HG03196 (cell line): ENCODE measurements around the gene CERS6.

ENCODE experiments used
- ATAC-seq: cut with Tn5 transposase; IDR thresholded peaks from one replicate; pipeline ENCODE4 v1.9.1; 2021; ENCODE audit not compliant: unreplicated experiment

The CERS6 gene

DNA sequence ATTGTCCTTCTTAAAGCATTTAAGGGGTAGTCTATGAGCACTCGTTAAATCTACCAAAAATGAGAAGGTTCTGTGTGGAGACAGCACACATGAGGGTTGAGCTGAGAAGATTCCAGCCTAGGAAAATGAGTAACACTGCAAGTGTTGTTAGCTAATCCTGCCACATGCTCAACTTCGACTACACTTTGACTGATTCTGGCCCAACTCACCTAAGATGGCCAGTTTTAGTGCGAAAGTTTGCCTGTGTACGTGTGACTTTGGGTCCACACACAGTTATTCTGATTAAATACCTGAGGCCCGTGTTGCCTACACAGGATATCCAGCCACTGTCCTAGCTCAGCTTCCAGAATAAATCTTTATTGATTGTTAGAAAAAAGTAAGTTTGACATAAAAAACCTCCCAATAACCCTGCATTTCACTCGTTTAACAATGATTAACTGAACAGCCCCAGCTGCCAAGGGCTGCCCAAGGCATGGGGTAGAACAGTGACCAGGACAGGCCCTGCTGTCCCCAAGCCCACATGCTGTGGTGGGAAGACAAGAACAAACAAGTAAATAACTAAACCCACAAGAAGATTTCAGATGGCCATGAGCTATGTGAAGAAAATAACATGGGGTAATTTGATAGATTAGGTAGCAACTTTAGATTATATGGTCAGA, 14.7 kb upstream of the CERS6 start:
- ATAC-seq, result no peak

DNA sequence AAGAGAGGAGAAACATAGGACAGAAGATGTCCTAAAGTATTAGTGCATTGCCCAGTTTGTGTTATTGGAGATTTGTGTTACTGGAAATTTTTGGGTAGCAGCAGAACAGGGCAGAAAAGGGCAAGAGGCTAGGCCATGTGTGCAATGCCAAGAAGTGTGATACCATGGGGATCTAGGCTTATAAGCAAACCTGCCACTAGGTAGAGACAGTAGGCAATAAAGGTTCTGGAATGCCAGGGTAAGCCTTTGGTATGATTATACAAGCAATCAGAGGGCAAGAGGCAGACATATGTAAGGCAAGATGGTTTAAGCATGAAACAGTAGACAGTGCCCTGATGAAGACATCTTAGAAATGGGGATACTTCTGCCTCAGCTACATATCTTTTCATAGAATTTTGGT, 12.3 kb upstream of the CERS6 start:
- ATAC-seq, result no peak

DNA sequence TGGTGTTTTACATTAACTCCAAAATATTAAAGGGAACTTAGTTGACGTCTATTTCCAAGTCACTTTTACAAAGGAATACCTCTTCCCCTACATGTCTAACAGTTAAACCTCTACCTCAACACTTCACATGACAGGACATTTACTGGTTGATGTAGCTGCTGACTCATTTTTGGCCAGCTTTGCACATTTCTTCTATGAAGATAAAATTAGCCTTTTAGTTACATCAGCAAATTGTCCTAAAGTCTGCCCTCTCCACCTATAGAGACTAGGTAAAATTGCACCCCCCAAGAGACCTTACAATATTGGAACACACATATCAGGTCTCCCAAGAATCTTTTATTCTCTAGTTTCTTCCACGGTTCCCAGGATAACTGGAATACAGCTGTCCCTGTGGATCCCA, 10.1 kb upstream of the CERS6 start:
- ATAC-seq, result no peak

DNA sequence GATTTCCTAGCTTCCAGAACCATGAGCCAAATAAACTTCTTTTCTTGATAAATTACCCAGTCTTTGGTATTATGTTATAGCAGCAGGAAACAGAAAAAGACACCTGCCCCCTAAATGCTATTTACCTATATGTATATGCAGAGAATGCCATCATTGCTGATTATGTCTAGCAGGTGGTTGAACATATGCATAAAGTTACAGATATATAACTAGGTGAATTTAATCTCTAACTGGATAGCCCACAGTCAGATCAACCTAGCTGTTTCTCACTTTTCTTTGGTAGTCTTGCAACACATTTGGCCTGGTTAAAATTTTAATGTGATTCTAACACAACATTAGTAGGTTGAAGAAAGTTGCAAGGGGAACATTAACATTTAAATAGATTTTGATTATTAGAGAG, 7.1 kb upstream of the CERS6 start:
- ATAC-seq, result no peak

DNA sequence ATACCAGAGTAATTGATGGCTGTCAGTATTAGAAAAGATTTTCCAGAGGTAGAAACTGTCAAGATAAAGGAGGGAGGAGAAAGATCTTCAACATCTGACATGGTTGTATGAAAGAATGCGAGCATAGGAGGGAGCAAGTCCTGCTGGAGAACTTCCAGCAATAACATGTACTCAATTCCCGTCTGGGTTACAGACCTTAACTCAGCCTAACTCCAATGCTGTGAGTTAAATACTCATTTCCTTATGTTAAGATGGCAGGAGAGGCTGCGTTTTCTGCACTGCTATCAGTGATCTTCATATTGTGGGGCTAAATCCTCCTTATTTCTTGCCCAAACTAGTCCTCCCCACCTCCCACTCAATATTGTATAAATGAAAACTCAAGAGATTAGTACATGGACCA, 6.7 kb upstream of the CERS6 start:
- no peak for ATAC-seq

DNA sequence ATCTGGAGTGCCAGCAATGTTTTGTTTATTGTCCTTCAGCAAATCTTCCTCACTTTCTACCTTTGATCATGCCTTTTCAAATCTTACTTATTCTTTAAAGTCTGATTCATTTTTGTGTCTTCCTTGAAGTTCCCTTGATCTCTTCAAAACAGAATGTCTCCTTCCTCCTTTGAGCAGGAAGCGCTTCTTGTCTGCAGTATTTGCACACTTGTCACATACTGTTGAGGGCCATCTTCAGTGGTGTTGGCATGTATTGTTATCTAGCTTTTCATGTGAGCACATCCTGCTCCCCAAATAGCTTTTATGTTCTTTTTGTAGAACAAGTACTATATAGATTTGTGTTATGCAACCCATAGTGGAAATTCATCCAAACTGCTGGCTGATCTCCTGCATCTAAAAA, 5.9 kb upstream of the CERS6 start:
- no peak for ATAC-seq

DNA sequence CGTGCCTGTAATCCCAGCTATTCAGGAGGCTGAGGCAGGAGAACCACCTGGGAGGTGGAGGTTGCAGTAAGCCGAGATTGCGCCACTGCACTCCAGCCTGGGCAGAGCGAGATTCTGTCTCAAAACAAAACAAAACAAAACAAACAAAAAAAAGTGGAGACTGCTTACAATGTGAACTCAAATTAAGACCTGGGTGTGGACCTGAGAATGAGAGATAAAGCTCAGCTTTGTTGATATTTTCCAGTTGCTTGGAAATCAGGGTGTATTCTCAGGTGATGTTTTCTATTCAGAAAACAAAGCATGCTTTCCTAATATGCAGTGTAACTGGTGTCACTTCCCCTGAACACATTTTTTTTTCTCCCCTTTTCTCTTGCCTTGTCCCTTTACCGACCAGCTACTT, 5.3 kb upstream of the CERS6 start:
- no peak for ATAC-seq

DNA sequence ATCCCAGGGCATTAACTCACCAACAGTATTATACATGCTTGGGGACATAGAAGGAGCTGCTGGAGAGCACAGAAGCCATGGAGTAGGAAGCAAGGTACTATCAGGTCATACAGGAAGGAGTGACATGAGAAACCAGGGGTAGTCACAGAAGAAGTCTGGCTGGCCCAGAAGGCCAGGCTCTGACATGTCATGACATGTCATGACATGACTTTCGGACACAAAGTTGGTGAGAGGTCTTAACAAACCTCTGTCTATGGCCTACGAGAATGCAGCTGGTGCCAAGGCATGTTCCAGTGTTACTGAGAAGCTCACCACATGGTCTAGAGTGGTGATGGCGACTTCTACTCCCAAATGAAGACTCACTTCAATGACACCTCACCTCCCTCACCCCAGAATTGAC, 3.3 kb upstream of the CERS6 start:
- ATAC-seq, result no peak

DNA sequence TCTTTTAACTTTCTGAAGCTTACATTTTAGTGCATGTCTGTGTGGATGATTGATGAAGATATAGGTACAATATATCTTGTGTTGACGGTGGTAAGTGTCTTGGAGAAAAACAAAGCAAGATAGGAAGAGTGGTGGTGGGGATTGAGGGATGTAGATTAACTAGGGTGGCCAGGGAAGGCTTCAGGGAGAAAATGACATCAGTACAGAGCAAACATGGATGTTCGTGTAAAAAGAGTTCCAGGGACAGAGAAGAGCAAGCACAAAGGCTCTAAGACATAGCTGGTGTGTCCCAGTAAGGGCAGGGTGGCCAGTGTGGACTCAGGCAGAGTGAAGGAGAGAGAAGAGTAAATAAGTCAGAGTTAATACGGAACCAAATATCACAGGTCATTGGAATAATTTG, 2.7 kb upstream of the CERS6 start:
- ATAC-seq, result no peak

DNA sequence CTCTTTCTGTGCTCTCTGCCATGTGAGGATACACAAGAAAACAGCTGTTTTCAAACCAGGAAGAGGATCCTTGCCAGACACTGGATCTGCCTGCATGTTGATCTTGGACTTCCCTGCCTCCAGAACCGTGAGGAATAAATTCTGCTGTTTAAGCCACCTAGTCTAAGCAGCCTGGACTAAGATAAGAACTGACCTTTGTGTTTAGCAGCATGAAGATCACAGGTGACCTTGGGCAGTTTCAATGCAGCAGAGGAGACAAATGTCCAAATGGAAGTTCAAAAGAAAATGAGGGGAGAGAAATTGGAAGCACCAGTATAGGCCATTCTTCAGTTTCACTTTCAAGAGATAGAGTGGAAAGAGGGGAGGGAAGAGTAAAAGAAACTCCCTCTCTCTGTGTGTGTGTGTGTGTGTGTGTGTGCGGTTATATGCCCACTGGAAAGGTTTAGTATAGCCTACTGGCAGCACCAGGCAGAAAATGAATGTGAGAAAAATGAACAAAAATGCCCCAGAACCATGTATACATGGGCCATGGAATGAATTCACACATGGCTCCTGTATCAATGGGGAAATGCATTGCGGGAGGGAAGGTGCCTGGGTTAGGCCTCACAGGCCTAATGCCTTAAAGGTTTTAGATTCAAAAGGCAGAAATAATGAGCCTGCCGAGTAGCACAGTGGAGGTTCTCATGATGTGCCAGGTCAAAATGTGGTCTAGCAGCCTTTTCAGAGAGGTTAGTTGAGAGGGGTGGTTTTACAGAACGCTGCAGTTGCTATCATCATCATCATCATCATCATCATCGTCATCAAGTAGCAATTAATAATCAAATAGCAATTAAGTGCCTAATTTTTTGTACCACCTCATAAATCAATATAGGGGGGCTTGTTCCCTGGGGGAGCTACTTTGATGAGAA, 1.1 kb upstream of the CERS6 start:
- no peak for ATAC-seq

DNA sequence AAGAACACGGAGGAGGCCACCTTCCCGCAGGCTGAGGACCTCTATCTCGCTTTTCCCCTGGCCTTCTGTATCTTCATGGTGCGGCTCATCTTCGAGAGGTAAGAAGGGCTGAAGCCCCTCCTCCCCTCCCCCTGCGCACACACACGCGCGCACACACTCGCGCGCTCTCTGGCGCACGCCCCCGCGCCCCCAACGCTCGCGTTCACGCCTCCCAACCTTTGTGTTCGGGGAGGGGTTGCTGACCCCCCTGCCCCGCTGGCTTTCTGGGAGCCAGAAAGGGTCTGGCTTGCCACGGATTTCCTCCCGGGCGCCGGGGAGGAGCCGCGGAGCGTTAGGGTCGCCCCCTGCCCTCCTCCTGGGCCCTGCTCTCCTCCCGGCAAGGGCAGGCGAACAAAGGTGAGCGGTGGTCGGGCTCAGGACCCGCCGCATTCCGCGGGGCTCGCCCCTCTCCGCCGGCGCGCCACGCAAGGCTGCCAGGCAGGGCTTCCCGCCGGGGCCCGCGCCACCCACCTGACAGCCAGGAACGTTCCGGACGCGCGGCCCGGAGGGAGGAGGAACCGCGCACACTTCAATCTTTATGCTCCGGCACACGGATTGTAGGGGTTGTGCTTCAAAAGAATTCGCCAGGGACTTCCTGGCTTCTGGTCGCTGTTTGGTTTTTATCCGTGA, 583 bp downstream of the CERS6 start:
- peak; percentile 22 for ATAC-seq

DNA sequence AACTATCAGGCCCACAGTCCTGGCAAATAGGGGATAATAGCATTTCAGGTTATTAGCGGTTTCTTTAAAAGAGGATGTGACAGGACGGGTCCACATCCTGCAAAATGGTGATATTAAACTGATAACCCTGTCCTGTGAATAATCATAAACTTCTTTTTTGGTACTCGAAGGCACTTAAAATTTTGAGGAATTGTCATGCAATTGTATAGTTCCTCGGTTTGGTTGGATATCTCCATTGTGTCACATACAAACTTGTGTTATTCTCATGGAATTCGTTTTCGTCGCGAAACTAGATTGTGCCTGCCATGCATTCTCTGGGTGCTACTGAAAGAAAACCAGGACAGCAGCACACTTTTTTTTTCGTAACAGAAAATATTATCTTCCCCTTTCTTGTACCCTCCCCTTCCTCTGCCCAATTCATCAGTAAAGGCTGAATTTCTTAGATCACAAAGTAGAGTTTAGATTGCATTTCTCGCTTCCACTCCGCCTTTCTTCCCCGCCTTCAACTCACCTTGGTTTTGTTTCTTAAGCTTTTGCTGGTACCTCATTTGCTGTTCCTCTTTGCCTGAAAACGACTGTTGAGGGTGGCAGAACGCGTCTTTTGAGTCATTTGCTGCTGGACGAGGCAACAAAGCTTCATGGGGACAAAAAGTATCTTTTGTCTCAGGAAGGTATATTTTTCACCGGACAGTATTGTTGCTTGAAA, 1.3 kb downstream of the CERS6 start:
- no peak for ATAC-seq

DNA sequence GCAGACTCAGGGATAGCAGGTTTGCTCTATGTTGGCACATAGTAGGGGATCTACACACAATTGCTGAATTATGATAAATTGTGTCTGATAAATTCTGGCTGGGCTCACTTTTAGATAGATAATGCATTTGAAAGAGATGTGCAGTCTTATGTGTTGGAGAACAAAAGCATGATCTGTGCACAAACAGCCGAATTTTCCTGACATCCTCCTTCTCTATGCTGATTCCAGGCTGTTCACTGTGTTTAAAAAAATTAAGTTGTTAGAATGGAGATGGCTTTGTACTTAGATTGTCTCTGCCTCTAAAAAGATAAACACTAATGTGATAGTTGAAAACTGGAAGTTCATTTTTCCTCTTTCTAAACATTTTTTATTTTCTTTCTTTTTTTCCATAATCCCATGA, 2.1 kb downstream of the CERS6 start:
- no peak for ATAC-seq

DNA sequence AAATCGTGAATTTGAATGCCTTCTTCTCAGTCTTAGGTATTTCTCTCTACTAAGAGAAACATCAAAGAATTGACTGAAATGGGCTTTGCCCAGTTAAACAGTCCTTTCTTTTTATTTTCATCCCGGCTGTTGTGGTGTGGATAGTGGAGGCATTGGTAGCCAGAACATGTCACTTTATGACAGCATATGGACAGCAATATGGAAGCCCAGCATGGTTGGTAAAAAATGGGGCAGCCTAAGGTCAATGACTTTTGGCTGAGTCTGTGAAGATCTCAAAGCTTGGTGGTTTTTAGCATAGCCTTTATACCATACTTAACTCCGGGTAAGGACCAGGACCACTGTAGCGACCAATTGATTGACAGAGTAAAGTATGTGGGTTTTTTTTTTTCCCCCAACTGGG, 3.2 kb downstream of the CERS6 start:
- ATAC-seq, result no peak

DNA sequence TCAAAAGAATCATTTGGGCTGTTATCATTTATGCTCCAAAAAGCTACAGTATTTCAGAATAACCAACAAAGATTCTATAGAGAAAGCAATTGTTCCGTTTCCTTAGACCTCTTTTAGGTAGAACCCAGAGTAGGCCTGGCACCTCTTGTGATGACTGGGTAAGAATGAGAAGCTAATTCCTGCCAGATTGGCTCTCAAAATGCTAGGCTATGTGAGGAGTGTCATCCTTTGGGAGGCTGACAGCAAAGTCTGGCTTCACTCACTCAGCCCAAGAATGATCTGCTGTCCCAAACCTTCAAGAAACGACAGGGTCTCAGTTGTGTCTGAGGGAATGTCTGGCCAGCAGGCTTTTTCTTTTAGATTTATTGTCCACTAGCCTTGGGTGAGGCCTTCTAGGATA, 4.5 kb downstream of the CERS6 start:
- no peak for ATAC-seq

DNA sequence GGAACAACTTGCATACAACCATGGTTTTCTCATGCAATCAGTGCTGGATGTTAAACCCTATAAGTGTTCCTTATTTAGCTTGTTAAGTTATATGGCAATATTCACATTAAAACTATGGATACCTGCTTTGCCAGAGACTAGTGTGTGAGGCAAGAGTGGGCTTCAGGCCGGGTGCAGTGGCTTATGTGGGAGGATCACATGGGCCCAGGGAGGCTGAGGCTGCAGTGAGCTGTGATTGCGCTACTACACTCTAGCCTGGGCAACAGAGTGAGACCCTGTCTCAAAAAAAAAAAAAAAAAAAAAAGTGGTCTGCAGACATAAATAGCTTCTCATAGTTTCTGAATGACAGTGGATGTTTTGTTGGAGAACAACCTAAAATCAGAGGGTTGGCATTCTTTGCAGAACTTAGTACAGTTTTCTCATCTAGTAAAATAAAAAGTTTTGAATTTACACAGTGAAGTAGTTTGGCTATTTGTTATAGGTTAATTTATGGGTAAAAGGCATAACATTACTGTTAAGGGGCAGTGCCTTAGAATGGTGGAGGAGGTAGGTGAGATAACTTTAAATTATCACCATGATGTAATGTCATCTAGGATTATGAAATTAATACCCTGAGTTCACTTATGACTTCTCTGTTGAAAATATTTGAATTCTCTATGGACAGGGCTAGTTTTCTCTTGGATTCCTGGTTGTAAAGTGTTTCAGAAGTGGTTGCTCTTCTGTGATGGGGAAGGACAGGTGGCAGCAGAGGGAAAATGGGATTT, 5.3 kb downstream of the CERS6 start:
- no peak for ATAC-seq

DNA sequence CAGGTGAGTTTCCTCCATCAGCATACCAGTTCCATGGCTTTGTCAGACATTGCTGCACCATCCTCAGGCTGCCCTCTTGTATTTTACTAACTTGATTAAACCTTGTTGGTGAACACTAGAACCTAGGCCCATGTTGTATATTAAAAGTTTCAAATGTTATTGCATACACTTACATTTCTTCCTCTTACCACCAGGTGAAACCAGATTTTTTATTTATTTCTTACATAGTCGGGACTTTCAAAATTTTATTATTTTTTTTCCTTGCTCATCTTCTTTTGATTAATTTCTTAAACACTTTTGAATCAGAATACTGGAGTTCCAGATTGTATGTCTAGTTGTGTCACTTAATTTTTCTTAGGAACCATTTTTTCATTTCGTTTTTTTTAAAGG, 5.9 kb downstream of the CERS6 start:
- no peak for ATAC-seq

DNA sequence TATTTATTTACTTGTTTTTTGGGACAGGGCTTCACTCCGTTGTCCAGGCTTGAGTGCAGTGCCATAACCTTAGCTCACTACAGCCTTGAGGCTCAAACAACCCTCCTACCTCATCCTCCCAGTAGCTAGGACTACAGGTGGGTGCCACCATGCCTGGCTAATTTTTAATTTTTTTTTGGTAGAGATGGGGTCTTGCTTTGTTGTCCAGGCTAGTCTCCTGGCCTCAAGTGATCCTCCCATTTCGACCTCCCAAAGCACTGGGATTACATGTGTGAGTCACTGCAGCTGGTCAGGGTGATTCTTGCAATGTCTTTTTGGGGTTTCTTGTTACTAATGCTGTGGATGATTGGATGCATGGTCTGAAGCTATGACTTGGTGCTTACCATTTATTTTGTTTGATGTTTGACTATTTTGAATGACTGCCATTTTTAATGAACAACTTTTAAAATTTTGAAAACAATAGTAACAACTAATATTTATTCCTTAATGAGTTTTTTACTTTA, 6.5 kb downstream of the CERS6 start:
- no peak for ATAC-seq

DNA sequence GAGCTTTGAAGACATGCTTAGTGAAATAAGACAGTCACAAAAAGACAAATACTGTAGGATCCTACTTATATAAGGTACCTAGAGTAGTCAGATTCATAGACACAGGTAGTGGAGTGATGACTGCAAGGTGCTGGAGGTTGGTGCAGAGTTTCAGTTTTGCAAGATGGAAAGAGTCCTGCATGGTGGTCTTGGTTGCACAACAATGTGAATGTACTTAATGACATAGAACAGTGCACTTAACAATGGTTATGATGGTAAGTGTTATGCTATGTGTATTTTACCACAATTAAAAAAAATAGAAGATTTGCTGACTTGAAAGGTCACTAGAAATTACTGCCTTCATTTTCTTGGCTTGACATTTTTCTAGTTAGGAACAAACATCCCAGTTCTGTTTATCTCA, 9.5 kb downstream of the CERS6 start:
- ATAC-seq, result no peak

DNA sequence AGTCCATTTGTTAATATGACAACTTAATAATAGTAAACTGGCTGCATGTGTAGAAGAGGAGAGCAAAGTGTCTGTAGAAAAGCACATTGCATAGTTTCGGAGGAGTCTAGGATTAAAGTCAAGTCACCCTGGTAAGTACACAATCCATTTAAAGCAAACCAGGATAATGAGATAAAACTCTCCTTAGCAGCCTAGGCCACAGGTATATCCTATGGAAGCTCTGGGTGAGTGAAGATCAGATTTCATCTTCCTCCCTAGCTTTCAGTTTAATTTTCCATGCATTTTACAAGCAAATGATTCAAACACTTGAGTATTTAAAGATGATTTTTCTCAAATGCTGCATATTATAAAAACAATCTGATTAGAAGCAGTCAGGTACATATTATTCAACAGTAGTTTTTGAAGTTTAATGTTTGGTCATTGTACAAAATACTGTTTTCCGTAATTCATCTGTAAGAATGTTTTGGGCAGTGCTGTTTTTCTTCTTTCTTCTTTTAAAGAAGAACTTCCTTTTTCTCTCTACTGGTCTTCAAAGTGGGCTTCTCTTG, 10.2 kb downstream of the CERS6 start:
- no peak for ATAC-seq
